Activated CD8-positive, alpha-beta memory T cell treated with anti-CD3 and anti-CD28 coated beads, Interleukin-2, amount 50 U/mL, for 48 hours (primary cell): ENCODE measurements around the gene CTSL.
"Not testable (repeated sequence)": the region's sequence is repeated elsewhere in the genome, so short reads cannot be mapped to it uniquely, and the experiment has no call there.

Source experiments
- DNase-seq: peaks from one replicate; pipeline ENCODE4 v3.0.0-alpha.2; 2020

Gene CTSL

DNA sequence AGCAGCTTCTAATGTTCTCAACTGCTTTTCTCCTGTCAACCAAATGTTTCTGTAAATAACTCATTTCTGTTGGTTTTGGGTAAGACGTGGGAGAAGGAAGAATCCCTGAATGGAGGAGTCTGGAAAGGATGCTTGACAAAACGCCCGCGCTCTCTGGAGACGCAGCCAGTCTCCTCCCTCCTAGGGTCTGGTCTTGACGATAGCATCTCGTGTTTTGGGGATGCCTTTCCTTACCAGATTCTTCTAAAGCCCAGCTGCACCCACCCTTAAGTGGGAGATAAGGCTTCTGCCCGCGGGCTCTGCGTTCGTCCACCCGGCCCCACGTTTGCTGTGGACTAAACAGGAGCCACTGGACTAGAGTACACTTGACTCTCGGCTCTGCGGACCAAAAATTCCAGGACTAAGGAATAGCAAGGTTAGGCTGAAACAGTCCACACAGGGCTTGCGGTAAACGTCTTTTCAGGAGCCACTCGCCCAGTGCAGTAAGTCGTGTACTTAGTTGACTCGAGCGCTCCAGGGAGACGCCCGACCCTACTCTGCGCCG is 491 bp upstream of the CTSL start:
- DNase-seq, result no peak

- DNase-seq, result no peak
Measured at GRCh38 chr9:87729246-87729645, 3.3 kb downstream of the CTSL start.

- DNase-seq, result no peak
Measured at GRCh38 chr9:87731321-87731720, 5.4 kb downstream of the CTSL start.

- DNase-seq, result no peak
Measured at GRCh38 chr9:87732344-87732743, 6.4 kb downstream of the CTSL start.

- DNase-seq, result no peak
Measured at GRCh38 chr9:87732756-87733155, 6.8 kb downstream of the CTSL start.

- no peak for DNase-seq
Measured at GRCh38 chr9:87733273-87734052, 7.5 kb downstream of the CTSL start.

- no peak for DNase-seq
Measured at GRCh38 chr9:87734106-87734505, 8.2 kb downstream of the CTSL start.

DNA sequence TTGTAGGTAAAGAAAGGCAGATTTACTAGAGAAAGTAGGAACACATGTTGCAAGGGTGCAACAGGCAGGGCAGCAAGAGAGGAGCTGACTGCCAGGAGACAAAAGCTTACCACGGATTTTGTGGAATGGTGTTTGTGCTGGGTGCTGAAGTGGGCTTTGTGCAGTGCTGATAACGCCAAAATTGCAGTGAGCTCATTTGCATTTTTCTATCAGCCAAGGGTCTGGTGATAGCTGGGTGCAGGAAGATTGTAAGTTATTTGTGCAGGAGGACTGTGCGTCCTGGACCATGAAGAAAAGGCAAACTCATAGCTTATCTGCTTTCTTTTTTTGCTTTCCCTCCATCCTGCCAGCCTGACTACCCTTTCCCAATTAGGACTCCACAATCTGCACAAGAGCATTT is 13.6 kb downstream of the CTSL start:
- DNase-seq, result no peak

DNA sequence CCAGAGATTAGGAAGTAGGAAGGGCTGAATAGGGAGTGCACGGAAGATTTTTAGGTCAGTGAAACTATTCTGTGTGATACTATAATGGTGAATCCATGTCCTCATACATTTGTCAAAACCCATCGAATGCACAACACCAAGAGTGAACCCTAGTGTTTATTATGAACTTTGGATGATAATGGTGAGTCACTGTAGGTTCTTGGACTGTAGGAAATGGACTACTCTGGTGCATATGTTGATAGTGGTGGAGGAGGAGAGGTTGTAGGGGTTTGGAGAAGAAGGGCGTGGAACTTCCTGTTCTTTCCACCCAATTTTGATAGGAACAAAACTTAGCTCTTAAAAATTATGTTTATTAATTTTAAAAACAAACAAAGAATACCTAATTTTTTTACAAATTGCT is 14.3 kb downstream of the CTSL start:
- no peak for DNase-seq

DNA sequence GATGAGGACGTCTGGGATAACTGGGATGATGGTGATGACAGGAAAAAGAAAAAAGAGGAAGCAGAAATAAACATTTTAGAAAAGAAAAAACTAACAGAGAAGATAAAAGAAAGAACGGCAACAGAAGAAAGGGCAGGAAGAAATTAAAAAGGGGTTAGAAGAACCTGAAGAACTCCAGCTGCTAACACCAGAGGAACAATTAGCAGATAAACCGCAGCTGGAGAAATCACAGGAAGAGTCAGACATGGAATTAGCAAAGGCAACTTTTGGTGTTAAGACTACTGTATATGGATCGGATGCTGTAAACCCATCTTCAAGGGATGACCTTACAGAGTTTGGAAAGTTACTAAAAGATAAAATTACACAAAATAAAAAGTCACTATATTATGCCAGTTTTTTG is 15.4 kb downstream of the CTSL start:
- no peak for DNase-seq

DNA sequence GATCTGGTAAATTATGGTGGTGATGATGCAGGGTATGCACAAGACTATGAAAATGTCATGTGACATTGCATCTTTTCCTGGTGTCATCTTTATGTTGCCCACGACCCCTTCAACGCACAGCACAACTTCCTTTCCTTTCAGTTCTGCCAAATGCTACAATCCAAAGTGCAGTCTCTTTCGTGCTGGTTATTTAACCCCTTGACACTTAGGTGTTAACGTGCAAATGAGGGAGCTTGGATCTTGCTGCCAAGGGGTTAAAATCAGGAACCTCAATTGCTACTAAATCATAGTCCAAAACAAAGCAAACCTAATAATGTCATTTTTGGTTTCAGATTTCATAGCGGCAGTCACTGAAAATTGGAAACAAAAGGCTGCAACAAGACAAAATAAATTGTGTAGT is 16.0 kb downstream of the CTSL start:
- no peak for DNase-seq

- DNase-seq, result no peak
Measured at GRCh38 chr9:87742813-87743428, 17.0 kb downstream of the CTSL start.

- DNase-seq, result not testable (repeated sequence)
Measured at GRCh38 chr9:87744247-87744646, 18.3 kb downstream of the CTSL start.

- DNase-seq, result no peak
Measured at GRCh38 chr9:87746186-87746585, 20.3 kb downstream of the CTSL start.

DNA sequence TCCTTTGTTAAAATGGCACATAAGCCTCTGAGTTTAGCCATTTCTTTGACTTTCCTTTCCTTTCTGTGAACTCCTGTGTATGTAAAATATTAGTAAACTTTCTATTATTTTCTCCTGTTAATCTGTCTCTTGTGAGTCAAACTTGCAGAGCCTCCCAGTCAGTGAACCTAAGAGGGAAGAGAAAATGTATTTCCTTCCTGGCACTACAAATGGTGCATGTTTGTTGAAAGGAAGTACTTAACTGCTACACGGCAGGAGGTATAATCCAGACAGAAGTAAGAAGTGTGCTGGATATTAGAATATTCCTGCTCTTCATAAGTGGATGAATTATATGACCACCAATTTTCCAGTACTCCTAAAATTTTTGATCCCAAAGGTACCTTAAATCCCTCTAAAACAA is 23.0 kb downstream of the CTSL start:
- DNase-seq, result no peak

GRCh38 chr9:87749335-87750035 is 23.6 kb downstream of the CTSL start:
- DNase-seq, result no peak

DNA sequence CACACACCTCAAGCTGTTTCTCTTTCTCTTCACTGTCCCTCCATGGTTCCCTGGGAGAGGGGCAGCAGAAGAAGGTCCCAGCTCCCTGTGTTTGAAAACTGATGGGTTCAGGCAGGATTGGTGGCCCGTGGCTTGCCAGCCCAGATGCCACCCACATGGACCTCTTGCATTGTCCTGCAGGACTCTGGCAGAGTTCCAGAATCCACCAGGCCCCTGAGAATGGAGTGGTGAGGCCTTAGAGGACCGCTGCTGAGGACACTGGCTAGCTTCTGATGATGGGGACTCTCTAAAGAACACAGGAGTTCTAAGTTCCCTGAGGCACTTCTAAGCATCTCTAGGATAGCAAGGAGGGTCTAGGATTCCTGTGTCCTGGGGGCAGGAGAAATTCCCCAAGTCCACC is 24.8 kb downstream of the CTSL start:
- DNase-seq, result no peak

GRCh38 chr9:87751423-87751822 is 25.5 kb downstream of the CTSL start:
- no peak for DNase-seq

- no peak for DNase-seq
Measured at GRCh38 chr9:87751868-87752267, 25.9 kb downstream of the CTSL start.

- DNase-seq, result no peak
Measured at GRCh38 chr9:87753313-87753712, 27.4 kb downstream of the CTSL start.

- not testable (repeated sequence) for DNase-seq
Measured at GRCh38 chr9:87758330-87758729, 32.4 kb downstream of the CTSL start.

GRCh38 chr9:87759980-87760379 is 34.1 kb downstream of the CTSL start:
- not testable (repeated sequence) for DNase-seq

GRCh38 chr9:87760529-87760928 is 34.6 kb downstream of the CTSL start:
- DNase-seq, result no peak

GRCh38 chr9:87763286-87763685 is 37.4 kb downstream of the CTSL start:
- no peak for DNase-seq
